ENCODE measurements around the gene NACAD.

NACAD gene

DNA sequence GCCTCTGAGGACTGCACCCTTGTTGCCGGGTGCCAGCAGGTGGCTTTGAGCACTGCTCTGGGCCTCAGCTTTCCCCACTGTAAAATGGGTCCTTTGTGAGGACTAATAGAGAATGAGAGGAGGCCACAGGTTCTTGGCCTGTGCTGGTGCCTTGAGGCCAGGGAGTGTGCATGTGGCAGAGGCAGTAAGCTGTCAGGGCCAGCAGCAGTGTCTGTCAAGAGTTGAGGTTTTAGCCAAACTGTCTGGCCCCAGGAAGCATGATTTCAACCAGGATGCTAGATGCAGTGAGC, 13.5 kb downstream of the NACAD start:
- no peak for DNase-seq (ENCODE audit: low spot score)
- no peak for FAIRE-seq

- FAIRE-seq: no peak
- DNase-seq (ENCODE audit: low spot score): no peak
These were observed 14.0 kb downstream of the NACAD start for GRCh38 chr7:45074528-45075354.

- DNase-seq (ENCODE audit: low spot score) (no peak), FAIRE-seq (peak; percentile 58)
These were observed 14.8 kb downstream of the NACAD start for GRCh38 chr7:45073786-45074527.

- FAIRE-seq: no peak
- DNase-seq (ENCODE audit: low spot score): no peak
These were observed 15.6 kb downstream of the NACAD start for GRCh38 chr7:45073031-45073785.

DNA sequence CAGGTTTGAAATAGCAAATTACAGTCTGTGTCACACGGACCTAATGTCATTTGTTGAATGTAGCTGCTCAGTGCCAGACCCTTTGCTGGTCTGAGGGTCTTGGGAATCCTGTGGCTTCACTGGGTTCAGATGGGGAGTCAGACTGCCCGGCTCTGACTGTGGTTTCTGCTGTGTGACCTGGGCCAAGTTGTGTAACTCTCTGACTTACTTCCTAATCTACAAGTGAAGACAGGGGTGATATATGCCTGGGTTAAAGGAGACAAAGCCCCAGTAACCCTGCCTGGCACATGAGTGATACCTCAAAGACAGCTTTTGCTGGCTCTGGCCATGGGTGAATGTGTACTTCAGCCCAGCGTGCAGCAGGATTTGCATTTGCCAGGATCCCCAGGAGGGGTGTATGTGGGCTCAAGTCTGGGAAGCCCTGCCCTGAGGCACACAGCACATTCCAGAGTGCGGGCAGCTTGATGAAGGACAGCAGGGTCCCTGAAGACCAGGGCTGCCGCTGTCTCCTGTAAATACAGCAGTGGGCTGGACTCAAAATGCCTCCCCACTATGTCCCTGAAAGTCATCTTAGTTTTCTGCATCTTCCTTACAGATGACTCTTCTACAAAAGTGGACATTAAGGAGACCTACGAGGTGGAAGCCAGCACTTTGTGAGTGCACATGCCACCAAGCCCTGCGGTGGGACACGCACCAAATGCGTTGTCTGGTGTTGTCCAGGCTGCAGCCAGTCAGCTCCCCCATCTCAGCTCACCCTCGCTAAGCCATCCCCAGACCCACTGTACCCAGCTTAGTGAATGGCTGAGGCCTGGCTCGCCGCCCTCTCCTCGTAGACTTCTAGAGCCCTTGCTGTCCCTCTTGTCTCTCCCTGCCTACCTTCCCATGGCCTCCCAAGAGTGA, 16.4 kb downstream of the NACAD start:
- DNase-seq (ENCODE audit: low spot score) (no peak), FAIRE-seq (no peak)

DNA sequence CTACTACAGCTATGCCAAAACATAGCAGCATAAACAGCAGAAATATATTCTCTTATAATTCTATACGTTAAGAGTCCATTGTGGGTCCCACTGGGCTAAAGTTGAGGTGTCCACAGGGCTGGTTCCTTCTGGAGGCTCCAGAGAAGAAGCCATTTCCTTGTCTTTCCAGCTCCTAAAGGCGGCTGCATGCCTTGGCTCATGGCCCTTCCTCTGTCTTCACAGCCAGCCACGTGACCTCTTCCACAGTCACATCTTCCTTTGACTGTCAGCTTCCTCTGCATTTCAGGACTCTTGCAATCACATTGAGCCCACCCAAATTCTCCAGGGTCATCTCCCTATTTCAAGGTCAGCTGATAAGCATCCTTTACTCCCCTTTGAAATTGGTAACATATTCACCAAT, 17.2 kb downstream of the NACAD start:
- FAIRE-seq: peak; percentile 30

DNA sequence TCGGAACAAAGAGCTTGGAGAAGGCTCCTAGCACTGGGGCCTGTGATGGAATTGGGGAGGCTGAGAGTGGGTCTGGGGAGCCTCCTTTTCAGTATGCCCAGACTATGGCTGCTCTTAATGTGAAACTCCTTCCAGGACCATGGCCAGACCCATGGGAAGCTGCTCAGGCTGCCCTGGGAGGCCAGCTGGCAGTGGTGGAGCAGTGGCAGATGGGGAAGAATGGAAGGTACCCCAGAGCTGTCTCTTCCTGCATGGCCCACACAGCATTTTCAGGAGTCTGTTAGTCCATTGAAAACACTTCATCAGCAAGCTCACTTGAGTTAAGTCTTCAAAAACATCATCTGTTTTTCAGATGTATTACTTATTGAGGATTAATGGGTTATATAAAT, 18.5 kb downstream of the NACAD start:
- FAIRE-seq (no peak), DNase-seq (ENCODE audit: low spot score) (no peak)

More for the DNA sequence above, 17.2 kb downstream of the NACAD start:
- no peak for DNase-seq (ENCODE audit: low spot score)

- DNase-seq (ENCODE audit: low spot score) (no peak), FAIRE-seq (no peak)
These were observed 19.1 kb downstream of the NACAD start for GRCh38 chr7:45069444-45070253.

DNA sequence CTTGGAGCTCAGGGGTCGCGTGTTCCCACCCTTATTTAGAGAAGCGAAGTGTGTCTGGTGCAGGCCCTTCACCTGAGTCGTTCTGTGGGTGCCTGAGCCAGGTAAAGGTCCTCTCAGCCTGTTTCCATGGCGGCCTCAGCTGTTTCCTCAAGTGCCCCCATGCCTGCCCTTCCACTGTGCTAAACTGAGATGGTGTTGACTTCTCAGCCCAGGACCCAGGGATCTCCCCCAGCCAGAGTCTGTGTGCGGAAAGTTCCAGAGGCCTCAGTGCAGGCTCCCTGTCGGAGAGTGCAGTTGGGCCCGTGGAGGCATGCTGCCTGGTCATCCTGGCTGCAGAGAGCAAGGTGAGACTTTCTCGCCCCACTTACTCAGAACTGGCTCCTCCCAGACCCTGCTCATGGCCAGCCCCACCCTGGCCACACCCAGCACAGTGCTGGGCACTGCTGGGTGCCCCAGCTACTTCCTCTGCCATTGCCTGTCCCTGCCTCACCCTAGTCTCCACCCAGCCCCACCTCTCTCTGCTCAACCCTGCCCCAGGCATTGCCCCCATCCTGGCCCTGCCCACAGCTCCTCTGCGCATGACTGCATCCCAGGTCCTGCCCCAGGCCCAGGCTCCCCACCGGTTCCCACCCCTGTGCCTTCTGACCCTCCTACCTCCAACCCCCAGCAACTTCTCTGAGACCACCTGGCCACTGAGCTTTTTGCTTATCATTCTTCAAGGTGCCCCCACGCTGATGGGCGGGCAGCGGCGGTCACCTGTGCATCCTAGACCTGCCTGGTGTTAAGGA, 20.3 kb downstream of the NACAD start:
- DNase-seq (ENCODE audit: low spot score) (no peak), FAIRE-seq (no peak)

DNA sequence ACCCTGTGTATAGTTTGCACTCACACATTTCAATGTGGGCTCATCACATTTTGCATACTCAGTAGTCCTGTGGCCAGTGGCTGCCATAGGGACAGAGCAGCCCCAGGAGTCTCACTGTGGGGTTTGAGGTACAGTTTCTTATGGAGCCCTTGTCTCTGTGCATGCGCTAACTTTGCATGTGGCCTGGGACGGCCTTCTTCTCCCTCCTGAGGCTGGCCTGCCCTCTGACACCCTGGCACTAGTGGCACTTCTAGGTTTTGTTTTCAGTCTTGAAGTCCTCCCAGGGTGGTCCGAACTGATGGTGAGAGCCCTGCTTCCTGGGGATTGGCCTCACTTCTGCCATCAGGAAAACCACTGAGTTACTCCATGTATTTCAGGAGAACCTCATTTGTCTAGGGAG, 21.2 kb downstream of the NACAD start:
- no peak for DNase-seq (ENCODE audit: low spot score)

DNA sequence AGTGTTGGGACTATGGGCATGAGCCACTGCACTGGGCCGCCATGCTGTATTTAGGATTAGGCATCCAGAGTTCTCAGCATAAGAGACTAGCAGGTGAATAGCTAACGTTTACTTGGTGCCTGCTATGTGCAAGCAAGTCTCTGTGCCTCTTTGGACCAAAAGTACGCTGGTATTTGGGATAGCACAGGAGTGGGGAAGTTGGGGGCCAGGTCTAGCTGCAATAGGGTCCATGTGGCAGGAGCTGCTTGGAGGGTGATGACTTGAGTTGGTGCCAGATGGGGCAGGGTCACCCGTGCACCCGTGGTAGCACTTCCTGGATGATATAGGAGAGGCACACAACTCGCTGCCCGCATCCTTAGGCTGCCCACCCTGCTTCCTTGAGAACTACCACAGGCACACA, 22.4 kb downstream of the NACAD start:
- DNase-seq (ENCODE audit: low spot score) (no peak), FAIRE-seq (no peak)

More for the DNA sequence above, 21.2 kb downstream of the NACAD start:
- FAIRE-seq: no peak

- no peak for FAIRE-seq
- DNase-seq (ENCODE audit: low spot score): no peak
These were observed 23.5 kb downstream of the NACAD start for GRCh38 chr7:45065031-45065995.

GRCh38 chr7:45064047-45064725, 24.6 kb downstream of the NACAD start:
- DNase-seq (ENCODE audit: low spot score): no peak
- peak; percentile 62 for FAIRE-seq

DNA sequence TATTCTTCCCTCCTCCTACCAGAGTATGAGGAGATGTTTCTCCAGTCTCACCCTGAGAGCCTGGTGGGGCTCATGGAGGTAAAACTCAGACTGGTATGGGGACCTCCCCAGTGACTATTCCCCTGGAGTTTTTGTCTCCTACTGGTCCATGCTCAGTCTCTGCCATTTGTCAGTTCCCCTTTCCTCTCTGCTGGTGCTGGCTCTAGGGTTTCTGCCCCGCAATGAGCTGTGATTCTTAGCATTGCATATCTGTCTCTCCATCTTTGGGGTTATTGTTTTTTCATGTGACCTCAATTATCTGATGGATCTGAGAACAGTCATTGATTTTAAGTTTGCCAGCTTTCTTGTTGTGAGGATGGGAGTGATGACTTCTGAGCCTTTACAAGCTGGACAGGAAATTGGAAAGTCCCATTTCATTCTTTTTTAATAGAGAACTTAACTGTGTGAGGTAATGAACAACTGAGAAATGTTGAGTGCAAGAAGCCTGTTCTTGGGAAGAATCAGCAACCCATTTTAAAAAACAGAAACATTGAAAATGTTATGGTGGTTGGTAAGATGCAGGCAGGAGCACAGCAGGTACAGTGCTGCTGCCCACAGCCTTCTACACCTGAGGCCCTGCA, 26.9 kb downstream of the NACAD start:
- no peak for DNase-seq (ENCODE audit: low spot score)
- FAIRE-seq: no peak

DNA sequence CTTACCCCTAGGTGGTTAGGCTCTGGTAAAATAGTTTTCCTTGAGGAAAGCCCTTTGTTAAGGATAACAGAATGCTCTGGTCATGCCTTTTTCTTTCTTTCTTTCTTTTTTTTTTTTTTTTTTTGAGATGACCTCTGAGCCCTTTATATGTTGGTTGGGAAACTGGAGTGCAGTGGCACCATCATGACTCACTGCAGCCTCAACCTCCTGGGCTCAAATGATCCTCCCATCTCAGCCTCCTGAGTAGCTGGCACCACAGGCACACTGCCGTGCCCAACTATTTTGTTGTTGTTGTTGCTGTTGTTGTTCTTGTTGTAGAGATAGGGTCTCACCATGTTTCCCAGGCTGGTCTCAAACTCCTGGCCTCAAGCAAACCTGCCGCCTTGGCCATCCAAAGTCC, 27.4 kb downstream of the NACAD start:
- no peak for FAIRE-seq
- DNase-seq (ENCODE audit: low spot score): no peak

DNA sequence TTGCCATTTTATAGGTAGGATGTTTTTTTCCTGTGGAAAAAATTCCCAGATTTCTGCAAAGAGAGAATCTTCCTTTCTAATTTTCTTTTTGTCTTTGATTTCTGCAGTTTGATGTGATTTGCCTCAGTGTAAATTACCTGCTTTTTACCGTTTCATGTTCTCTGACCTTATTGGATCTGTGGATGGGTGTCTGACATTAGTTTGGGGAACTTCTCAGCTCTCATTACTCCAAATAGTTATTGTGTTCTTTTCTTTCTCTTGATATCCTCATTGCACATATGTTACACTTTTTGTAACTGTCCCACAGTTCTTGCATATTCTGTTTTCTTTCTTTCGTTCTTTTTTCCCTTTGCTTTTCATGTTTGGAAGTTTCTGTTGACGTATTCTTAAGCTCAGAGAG, 28.5 kb downstream of the NACAD start:
- no peak for DNase-seq (ENCODE audit: low spot score)
- FAIRE-seq: no peak

GRCh38 chr7:45057878-45058277, 30.9 kb downstream of the NACAD start:
- FAIRE-seq (no peak), DNase-seq (ENCODE audit: low spot score) (no peak)
